HG02623 (cell line): Measurements from ENCODE around the gene CSF1R.
"Not testable (repeated sequence)": the region's sequence is repeated elsewhere in the genome, so short reads cannot be mapped to it uniquely, and the experiment has no call there.

Experiments used
- ATAC-seq: cut with Tn5 transposase; IDR thresholded peaks from one replicate; pipeline ENCODE4 v1.9.1; 2021; ENCODE audit warnings: moderate library complexity; ENCODE audit not compliant: unreplicated experiment

CSF1R gene

DNA sequence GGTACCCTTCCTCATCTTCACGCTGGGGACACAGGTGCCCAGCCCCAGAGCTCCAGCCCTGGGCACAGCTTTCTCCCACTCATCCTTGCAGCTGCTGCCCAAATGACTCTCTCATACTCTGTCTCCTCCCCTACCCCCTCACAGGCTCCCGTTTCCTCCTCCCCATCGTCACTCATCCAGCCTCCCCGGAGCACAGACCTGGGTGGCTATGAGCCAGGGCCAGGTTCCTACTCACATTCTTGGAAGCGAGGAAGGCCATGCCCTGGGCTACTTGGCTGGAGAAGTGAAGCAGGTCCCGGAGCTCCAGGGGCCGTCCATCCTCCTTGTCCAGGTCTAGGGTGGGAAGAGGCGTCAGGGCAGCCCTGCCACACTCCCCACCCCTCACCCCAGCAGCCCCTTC, 29.3 kb downstream of the CSF1R start:
- ATAC-seq = no peak

DNA sequence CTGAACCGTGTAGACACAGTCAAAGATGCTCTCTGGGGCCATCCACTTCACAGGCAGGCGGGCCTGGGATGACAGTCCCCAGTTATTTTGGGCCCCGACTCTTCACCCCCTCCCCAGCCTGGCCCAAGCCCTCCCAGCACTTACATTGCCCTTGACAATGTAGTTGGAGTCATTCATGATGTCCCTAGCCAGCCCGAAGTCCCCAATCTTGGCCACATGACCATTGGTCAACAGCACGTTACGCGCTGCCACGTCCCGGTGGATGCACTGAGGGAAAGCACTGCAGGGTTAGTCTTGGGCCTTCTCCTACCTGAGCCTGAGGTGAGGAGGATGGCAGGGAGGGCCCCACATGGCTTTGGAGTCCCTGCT, 30.3 kb downstream of the CSF1R start:
- ATAC-seq = no peak

- no peak for ATAC-seq
Observed at GRCh38 chr5:150055326-150056074, 30.9 kb downstream of the CSF1R start.

DNA sequence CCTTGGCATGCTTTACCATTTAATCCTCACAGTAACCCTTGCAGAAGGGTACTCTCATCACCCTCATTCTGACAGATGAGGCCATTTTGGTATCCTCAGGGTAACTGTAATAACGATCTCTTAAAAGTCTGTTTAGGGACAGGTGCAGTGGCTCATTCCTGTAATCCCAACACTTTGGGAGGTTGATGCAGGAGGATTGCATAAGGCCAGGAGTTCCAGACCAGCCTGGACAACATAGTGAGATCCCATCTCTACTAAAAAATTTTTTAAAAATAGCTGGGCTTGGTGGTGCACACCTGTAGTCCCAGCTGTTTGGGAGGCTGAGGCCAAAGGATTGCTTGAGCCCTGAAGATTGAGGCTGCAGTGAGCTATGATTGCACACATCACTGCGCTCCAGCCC, 31.8 kb downstream of the CSF1R start:
- ATAC-seq = no peak

DNA sequence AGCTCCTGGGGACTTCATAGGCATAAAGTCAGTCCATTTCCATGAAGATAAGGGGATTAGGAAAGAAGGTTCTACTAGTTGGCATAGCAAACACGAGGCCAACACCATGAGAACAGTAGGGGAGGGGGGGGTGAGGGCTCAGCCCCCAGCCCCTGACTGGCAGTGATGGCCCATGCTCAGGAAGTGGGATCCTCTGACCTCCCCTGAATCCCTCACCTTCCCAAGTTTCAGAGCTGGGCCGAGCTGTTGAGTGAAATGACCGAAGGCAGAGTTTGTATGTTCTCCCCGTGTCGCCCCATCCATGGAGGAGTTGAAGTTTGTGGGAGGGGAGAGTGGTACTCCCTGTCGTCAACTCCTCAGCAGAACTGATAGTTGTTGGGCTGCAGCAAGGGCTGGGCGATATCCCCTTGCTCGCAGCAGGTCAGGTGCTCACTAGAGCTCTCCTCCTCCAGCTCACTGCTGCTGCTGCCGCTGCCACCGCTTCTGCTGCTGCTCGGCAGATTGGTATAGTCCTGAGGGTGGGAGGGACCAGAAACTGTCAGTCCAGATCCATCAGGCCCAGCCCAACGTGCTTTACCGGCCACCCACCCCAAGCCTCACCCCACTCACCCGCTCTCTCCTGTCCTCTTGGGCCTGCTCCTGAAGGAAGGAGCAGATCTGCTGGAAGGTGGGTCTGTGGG, 32.5 kb downstream of the CSF1R start:
- ATAC-seq = no peak

DNA sequence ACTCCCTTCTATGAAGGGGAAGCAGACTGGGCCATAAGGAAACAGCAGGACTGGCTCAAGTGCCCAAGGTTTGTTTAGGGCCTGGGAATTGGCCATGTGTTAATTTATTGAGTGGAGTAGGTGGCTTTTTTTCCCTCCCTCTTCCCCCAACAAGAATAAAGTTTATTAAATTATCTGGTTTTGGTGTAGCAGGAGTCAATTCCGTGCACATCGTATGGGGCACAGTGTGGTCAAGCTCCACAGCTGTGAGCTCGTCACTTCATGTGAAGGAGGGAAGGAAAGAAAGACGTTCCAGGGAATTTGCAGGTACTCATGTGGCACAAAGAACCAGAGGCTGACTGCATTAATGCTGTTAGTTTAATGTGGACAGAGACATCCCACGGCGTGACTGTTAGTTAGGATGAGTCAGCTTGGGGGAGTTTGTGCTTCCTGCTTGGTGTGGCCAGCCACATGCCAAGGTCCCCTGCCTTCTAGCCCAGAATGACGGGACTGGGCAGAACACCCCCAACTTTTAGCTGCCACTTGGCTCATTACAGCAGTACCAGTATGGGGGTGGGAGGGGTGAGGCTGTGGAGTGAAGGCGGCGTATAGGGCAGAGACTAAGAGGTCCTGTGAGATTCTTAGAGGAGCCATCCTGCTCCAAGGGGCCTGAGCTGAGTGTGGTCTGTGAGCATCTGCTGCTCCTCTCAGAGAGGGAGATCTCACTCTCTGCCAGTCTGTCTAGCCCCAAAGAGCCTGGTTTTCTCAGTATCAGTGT, 33.2 kb downstream of the CSF1R start:
- no peak for ATAC-seq

DNA sequence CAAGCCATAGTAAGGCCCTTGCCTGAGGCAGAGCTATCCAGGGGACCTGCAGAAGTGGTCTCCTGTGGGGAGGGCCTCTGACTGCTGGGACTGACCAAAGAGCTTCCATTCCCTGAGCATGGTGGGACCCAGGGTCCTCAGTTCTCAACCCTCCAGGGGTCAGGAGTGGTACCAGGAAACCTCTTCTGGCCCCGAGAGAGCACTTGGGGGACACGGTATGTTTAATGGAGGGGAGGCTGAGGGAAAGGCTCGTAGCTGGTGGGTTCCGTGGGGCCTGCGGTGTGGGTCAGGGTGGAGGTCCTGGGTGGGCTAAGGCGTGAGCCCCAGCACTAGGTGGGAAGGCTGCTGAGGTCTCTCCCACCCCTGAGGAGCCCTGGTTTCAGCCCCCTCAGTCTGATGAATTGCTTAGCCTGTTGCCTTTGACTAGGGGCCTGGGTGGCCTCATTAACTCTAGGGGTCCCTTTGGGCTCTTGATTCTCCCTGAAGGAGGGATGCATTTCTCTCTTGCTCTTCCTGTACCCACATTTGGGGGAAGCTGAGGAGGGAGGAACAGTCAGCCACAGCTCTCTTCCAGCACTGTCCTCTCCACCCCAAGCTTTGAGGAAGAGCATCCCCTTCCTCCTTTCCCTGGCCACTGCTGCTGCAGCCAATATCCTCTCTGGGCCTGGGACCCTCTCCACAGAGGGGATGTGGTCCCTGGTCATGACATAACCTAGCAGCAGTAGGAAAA, 34.0 kb downstream of the CSF1R start:
- ATAC-seq = no peak

- ATAC-seq = no peak
Observed at GRCh38 chr5:150051657-150052195, 34.6 kb downstream of the CSF1R start.

GRCh38 chr5:150050172-150050811, 36.1 kb downstream of the CSF1R start:
- ATAC-seq = not testable (repeated sequence)

DNA sequence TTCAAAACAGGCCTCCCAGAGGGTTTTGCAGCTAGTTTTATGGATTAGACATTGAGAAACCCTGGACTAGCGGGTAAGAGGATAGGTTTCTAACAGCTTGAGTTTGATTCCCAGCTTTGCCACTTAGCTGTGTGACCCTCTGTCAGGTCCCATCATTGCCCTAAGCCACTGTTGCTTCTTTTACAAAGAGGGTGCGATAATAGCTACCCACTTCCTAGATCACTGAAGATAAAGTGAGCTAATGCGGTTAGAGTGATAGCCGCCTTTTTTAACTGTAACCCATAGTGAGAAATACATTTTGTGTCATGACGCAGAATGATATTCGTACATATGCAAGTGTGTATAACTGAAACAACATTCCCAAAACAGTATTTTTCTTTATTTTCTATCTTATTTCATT, 40.3 kb downstream of the CSF1R start:
- no peak for ATAC-seq

DNA sequence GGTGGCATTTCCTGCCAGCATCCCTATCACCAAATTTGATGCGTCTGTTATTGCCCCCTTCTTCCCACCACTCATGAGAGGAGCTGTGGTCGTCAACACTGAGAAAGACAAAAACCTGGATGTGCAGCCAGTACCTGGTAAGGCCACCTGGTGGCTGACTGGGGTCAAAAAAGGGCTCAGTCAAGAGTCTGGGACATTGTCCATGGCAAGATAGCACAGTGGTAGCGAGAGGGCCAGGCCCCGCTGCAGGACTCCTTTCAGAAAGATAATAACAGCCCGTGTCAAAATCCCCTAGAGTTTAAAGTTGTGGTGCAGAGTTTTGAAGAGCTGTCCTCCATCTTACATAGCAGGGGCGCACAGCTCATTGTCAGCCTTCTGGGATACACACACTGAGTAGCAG, 40.8 kb downstream of the CSF1R start:
- ATAC-seq = no peak

GRCh38 chr5:150044712-150045111, 41.6 kb downstream of the CSF1R start:
- ATAC-seq = no peak

GRCh38 chr5:150044329-150044681, 42.0 kb downstream of the CSF1R start:
- ATAC-seq = no peak

DNA sequence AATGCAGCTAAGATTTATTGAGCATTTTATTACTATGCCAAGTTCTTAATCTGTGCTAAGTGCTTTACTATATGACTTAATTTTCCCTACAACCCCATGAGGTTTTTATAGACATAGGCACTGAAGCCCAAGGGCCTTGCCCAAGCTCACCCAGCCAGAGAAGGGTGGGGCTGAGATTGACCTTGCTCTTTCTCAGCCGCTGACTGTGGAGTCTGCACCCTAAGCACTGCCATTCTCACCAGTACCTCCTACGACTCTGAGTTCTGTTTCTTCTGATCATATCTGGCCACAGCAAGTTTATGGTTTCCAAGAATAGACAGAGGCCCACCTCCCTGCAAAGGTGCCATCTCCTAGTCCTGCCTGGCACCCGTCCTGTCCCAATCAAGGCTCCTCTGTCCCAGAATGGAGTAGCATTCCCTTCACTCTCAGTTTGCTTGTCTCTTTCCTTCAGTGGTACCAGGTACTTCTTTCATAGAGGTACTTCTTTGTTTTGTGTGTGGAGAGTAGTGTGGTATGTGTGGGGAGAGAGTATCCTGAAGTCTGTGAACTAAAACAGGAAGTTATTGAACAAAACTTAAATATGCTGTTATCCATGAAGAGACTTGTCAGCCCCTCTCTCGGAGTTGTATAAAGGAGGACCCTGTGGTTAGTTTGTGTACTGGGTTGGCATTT, 42.6 kb downstream of the CSF1R start:
- no peak for ATAC-seq

- no peak for ATAC-seq
Observed at GRCh38 chr5:150042459-150042858, 43.9 kb downstream of the CSF1R start.

- no peak for ATAC-seq
Observed at GRCh38 chr5:150038547-150038946, 47.8 kb downstream of the CSF1R start.

- ATAC-seq = no peak
Observed at GRCh38 chr5:150036513-150036912, 49.8 kb downstream of the CSF1R start.

DNA sequence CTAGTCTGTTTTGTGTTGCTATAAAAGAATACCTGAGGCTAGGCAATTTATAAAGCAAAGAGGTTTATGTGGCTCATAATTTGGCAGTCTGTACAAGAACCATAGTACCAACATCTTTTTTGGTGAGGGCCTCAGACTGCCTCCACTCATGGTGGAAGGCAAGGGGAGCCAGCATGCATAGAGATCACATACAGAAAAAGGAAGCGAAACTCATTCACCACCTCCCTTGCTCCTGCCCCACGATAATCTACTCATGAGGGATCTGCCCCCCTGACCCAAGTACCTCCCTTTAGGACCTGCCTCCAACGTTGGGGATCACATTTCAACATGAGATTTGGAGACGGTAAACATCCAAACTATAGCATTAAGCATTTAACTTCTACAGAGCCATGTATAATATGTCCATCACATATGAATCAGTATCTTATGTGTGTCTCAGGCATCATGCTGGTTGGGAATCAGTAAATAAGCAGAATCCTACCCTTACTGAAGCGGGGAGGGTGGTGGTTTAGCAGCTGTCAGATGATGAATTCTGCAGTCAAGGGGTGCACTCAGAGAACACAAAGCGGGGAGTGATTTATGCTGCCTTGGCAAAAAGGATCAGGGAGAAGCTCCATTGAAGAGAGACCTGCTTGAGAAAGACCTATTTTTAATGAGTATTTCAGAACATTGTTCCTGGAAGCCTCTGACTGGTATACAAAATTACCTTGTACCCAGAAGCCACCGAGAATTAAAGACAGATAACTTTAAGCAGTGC, 51.0 kb downstream of the CSF1R start:
- ATAC-seq = peak; percentile 98

DNA sequence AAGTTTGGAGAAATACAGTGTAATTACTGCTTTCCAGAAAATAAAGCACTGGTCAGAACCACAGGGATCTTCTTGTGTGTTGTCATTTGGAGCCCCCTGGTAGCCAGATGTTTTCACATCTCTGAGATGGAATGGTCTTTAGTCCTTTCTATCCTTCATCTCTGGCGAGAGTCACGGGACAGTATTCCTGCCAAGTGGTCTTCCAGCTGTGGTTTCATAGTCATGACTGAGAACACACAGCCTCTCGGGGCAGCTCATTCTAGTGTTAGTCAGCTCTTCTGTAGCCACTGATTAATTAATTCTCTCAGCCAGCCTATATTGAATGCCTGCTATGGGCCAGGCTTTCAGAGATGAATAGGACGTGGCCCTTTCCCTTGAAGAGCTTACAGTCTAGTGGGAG, 51.7 kb downstream of the CSF1R start:
- ATAC-seq = no peak
